Hematopoietic multipotent progenitor cell (in vitro differentiated cells): ENCODE measurements around the gene MCCC2. TPM values are rescaled to one million over a fixed set of nuclear protein-coding genes. Genes with fewer than 3 reads are reported as not detected.
A peak's percentile ranks its signal among the peaks of the same experiment; 100 is the strongest.
"Not testable (repeated sequence)": the region's sequence is repeated elsewhere in the genome, so short reads cannot be mapped to it uniquely, and the experiment has no call there.

ENCODE experiments used
- DNase-seq, 3 donors: peaks; one replicate each; pipeline ENCODE4 v3.0.0-alpha.2; 2011 to 2015; ENCODE audit warnings: low read depth in 2 of 3, low spot score in 2 of 3
- total RNA-seq: library from RNA; depleted of rRNA; stranded (reverse); fragments of >200 nt; gene quantifications from one replicate; pipeline ENCODE4 v1.2.3, GENCODE V29; 2012

The MCCC2 gene
- total RNA-seq, 1 donor, result 20.2 TPM

GRCh38 chr5:71596169-71596568 is 9.0 kb downstream of the MCCC2 start:
- DNase-seq, result no peak

- no peak for DNase-seq
Measured at GRCh38 chr5:71597001-71597400, 9.9 kb downstream of the MCCC2 start.

- DNase-seq, result no peak
Measured at GRCh38 chr5:71600783-71601182, 13.6 kb downstream of the MCCC2 start.

GRCh38 chr5:71601222-71602026 is 14.3 kb downstream of the MCCC2 start:
- DNase-seq, result peak; percentile 26 to 66 (median 45)

GRCh38 chr5:71609916-71610315 is 22.8 kb downstream of the MCCC2 start:
- not testable (repeated sequence) for DNase-seq

- DNase-seq, result no peak
Measured at GRCh38 chr5:71615809-71616208, 28.7 kb downstream of the MCCC2 start.

- DNase-seq, result no peak
Measured at GRCh38 chr5:71620630-71621029, 33.5 kb downstream of the MCCC2 start.

- DNase-seq, result no peak
Measured at GRCh38 chr5:71621268-71621667, 34.1 kb downstream of the MCCC2 start.

GRCh38 chr5:71621741-71622140 is 34.6 kb downstream of the MCCC2 start:
- DNase-seq, result no peak

- DNase-seq, result no peak
Measured at GRCh38 chr5:71623221-71623794, 36.2 kb downstream of the MCCC2 start.

GRCh38 chr5:71629950-71630349 is 42.8 kb downstream of the MCCC2 start:
- DNase-seq, result no peak

- no peak for DNase-seq
Measured at GRCh38 chr5:71631070-71631469, 43.9 kb downstream of the MCCC2 start.

GRCh38 chr5:71632168-71632567 is 45.0 kb downstream of the MCCC2 start:
- DNase-seq, result no peak

- DNase-seq, result no peak
Measured at GRCh38 chr5:71633255-71634155, 46.4 kb downstream of the MCCC2 start.

- DNase-seq, result no peak
Measured at GRCh38 chr5:71637133-71637532, 50.0 kb downstream of the MCCC2 start.

- no peak for DNase-seq
Measured at GRCh38 chr5:71640408-71640807, 53.3 kb downstream of the MCCC2 start.

- no peak for DNase-seq
Measured at GRCh38 chr5:71645030-71645429, 57.9 kb downstream of the MCCC2 start.

- DNase-seq, result not testable (repeated sequence)
Measured at GRCh38 chr5:71650940-71651339, 63.8 kb downstream of the MCCC2 start.

GRCh38 chr5:71651579-71651978 is 64.4 kb downstream of the MCCC2 start:
- DNase-seq, result no peak

- DNase-seq, result no peak
Measured at GRCh38 chr5:71652349-71652748, 65.2 kb downstream of the MCCC2 start.

GRCh38 chr5:71652803-71653543 is 65.8 kb downstream of the MCCC2 start:
- no peak for DNase-seq
